Ovary (tissue), 9 donors: ENCODE measurements around the gene MAPK7. TPM values are rescaled to one million over a fixed set of nuclear protein-coding genes. Genes with fewer than 3 reads are reported as not detected.

Experiments used
- DNase-seq, 5 donors: peaks; one replicate each; pipeline ENCODE4 v3.0.0-alpha.2; 2019 to 2020
- H3K27ac ChIP-seq, 2 donors: fragments of 200-600 bp; one replicate each; pipeline versions ENCODE4 v1.5.1 to v1.8.0; 2019 to 2022
- H3K27me3 ChIP-seq: fragments of 200-600 bp; one replicate; pipeline ENCODE4 v1.8.0; 2022
- H3K36me3 ChIP-seq: fragments of 200-600 bp; sonication (generic); one replicate; pipeline ENCODE4 v1.5.1; 2019
- H3K4me1 ChIP-seq: one replicate; pipeline ENCODE4 v1.8.1; 2013; ENCODE audit warnings: mild to moderate bottlenecking, moderate library complexity; ENCODE audit not compliant: insufficient read depth
- H3K4me3 ChIP-seq: fragments of 200-600 bp; sonication (generic); one replicate; pipeline ENCODE4 v1.5.1; 2017
- H3K9me3 ChIP-seq, 2 donors: fragments of 200-600 bp in 1 of 2; sonication (generic) in 1 of 2; one replicate each; pipeline versions ENCODE4 v1.5.1 to v1.8.1; 2013 to 2019; ENCODE audit warnings: mild to moderate bottlenecking in 1 of 2, moderate library complexity in 1 of 2
- CTCF ChIP-seq, 3 donors: fragments of 450-650 bp in 2 of 3; fragments of 200-600 bp in 1 of 3; IDR thresholded peaks; one replicate each; pipeline versions ENCODE4 v1.5.1 to v1.8.0; 2016 to 2022; ENCODE audit warnings: antibody characterized with exemption in 3 of 3, mild to moderate bottlenecking in 1 of 3
- EP300 ChIP-seq: sonication (generic); formaldehyde crosslinking; IDR thresholded peaks from one replicate; pipeline ENCODE4 v1.6.1; 2017; ENCODE audit warnings: antibody characterized with exemption
- POLR2A ChIP-seq: fragments of 450-650 bp; IDR thresholded peaks from one replicate; pipeline ENCODE4 v1.6.1; 2017; ENCODE audit warnings: antibody characterized with exemption, mild to moderate bottlenecking, moderate library complexity
- WGBS, 3 donors: extraction: QIAGEN DNeasy Blood & Tissue Kit in 1 of 3; methylation state at CpG; one replicate each; pipeline versions ENCODE4 v1.1.5 to v1.1.7; 2013 to 2017; 5-methylcytosine and 5-hydroxymethylcytosine counted together
- intact Hi-C, 4 donors: fragments of 100-400 bp; cut with DNase I; formaldehyde crosslinking; loops; one replicate each; pipeline versions ENCODE4 v1.11.0 to v1.15.1; 2022 to 2023
- polyA plus RNA-seq, 2 donors: library from polyadenylated mRNA; stranded (reverse); fragments of 200-250 nt in 1 of 2; fragments of 350-450 nt in 1 of 2; fragmentation: Illumina TruSeq in 1 of 2; extraction: RNeasy Lipid Tissue Mini Kit (QIAGEN cat#74804) in 1 of 2; gene quantifications; one replicate each; pipeline ENCODE4 v1.2.3, GENCODE V29; 2013 to 2014
- total RNA-seq, 7 donors: library from RNA; depleted of rRNA in 2 of 7; stranded (reverse); fragments of >200 nt in 2 of 7; fragmentation: NEBNext Ultra II Directional in 3 of 7; extraction: Animal tissue kit (Norgen Biotek cat#: 25700) in 3 of 7; gene quantifications; one replicate each; pipeline versions ENCODE4 v1.1.0 to v1.2.4, GENCODE V29; 2016 to 2023
- donor health status: DM: no; HTN: no; CAD: no; lungs with moderate emphysema.
- donor health status: DM: no; HTN: no; CAD: no.
- donor health status: Bipolar disorder and iron deficiency.
- donor health status: DM: yes; HTN: yes; CAD: no.
- donor health status: DM: no; HTN: no; CAD: no.
- donor health status: DM: yes; HTN: yes; CAD: no.

The MAPK7 gene
- total and polyA plus RNA-seq, 9 donors: 14.3 to 74.6 (median 39.3) TPM

- H3K27me3 ChIP-seq: no peaks in the 10 kb centered on the region
- no peak overlapping the region for H3K4me3 ChIP-seq
- WGBS, 3 donors: 81 to 85% (median 82%) methylated on average over 7 of the region's 7 CpGs
- TF ChIP-seq CTCF (IDR thresholded peaks at IDR 0.05): no peak
- no peak for TF ChIP-seq EP300
- TF ChIP-seq POLR2A: no peak
- H3K36me3 ChIP-seq: no peaks in the 10 kb centered on the region
- intact Hi-C loops: no loop called here
- no peaks in the 10 kb centered on the region for H3K9me3 ChIP-seq
- no peak for DNase-seq
- peaks cover 20% of the 10 kb centered on the region for H3K4me1 ChIP-seq
- no peak overlapping the region for H3K27ac ChIP-seq
These were observed 14.0 kb downstream of the MAPK7 start for GRCh38 chr17:19392303-19392702.

- H3K9me3 ChIP-seq: no peaks in the 10 kb centered on the region
- H3K27me3 ChIP-seq: no peaks in the 10 kb centered on the region
- H3K4me3 ChIP-seq: no peak overlapping the region
- TF ChIP-seq CTCF (IDR thresholded peaks at IDR 0.05) (no peak), POLR2A (no peak), EP300 (no peak)
- no peak for DNase-seq
- H3K4me1 ChIP-seq: peaks cover 4% of the 10 kb centered on the region
- WGBS, 3 donors: 73 to 75% (median 73%) methylated on average over 6 of the region's 6 CpGs
- intact Hi-C loops: no loop called here
- H3K27ac ChIP-seq: no peak overlapping the region
- H3K36me3 ChIP-seq: no peaks in the 10 kb centered on the region
These were observed 19.3 kb downstream of the MAPK7 start for GRCh38 chr17:19397556-19398041.

GRCh38 chr17:19398301-19399181, 20.2 kb downstream of the MAPK7 start:
- no peak overlapping the region for H3K4me3 ChIP-seq
- no peaks in the 10 kb centered on the region for H3K27me3 ChIP-seq
- 51 to 61% (median 58%) methylated on average over 2 of the region's 2 CpGs for WGBS, 3 donors
- peaks cover 4% of the 10 kb centered on the region for H3K4me1 ChIP-seq
- peak in 2 of 5 donors; percentile 58 to 61 for DNase-seq
- no peaks in the 10 kb centered on the region for H3K36me3 ChIP-seq
- intact Hi-C loops: no loop called here
- no peaks in the 10 kb centered on the region for H3K9me3 ChIP-seq
- H3K27ac ChIP-seq: no peak overlapping the region
- TF ChIP-seq EP300 (no peak), CTCF (IDR thresholded peaks at IDR 0.05) (no peak), POLR2A (no peak)

GRCh38 chr17:19399750-19400450, 21.6 kb downstream of the MAPK7 start:
- Histone ChIP-seq H3K36me3 (no peaks in the 10 kb centered on the region), H3K9me3 (no peaks in the 10 kb centered on the region), H3K4me1 (peaks cover 4% of the 10 kb centered on the region), H3K4me3 (no peak overlapping the region), H3K27me3 (no peaks in the 10 kb centered on the region), H3K27ac (no peak overlapping the region)
- 61 to 77% (median 62%) methylated on average over 3 of the region's 3 CpGs for WGBS, 3 donors
- intact Hi-C loops: no loop called here
- no peak for DNase-seq
- no peak for TF ChIP-seq EP300
- TF ChIP-seq POLR2A: no peak
- no peak for TF ChIP-seq CTCF (IDR thresholded peaks at IDR 0.05)
